DOHH2 (cell line): ENCODE measurements around the gene RNF44.

Source experiments
- H3F3A ChIP-seq: fragments of 200-600 bp; sonication (generic), shearing (Covaris generic); 2 replicates; pipeline ENCODE4 v1.6.0; 2016; ENCODE audit warnings: antibody characterized with exemption, mild to moderate bottlenecking; ENCODE audit not compliant: control insufficient read depth, insufficient read depth
- H3K27ac ChIP-seq: fragments of 200-600 bp; sonication (generic); 2 replicates; pipeline ENCODE4 v1.5.1; 2014; ENCODE audit warnings: low read depth, mild to moderate bottlenecking, low read length, moderate library complexity
- H3K27me3 ChIP-seq: fragments of 200-600 bp; sonication (generic); 2 replicates; pipeline ENCODE4 v1.6.1; 2014; ENCODE audit warnings: mild to moderate bottlenecking, low read length, mixed read lengths; ENCODE audit not compliant: control insufficient read depth
- H3K36me3 ChIP-seq: fragments of 200-600 bp; sonication (generic); 2 replicates; pipeline ENCODE4 v1.6.1; 2014; ENCODE audit warnings: mild to moderate bottlenecking, low read length, moderate library complexity, mixed read lengths; ENCODE audit not compliant: control insufficient read depth
- H3K4me1 ChIP-seq: fragments of 200-600 bp; sonication (generic); 2 replicates; pipeline ENCODE4 v1.6.1; 2014; ENCODE audit warnings: mild to moderate bottlenecking, low read length, mixed read lengths; ENCODE audit not compliant: control insufficient read depth
- H3K4me2 ChIP-seq: fragments of 200-600 bp; sonication (generic); 2 replicates; pipeline ENCODE4 v1.6.0; 2014; ENCODE audit warnings: mild to moderate bottlenecking, low read length, moderate library complexity
- H3K4me3 ChIP-seq: fragments of 200-600 bp; sonication (generic); 2 replicates; pipeline ENCODE4 v1.5.1; 2014; ENCODE audit warnings: mild to moderate bottlenecking, low read length, mixed read lengths
- H3K79me2 ChIP-seq: fragments of 200-600 bp; sonication (generic); 2 replicates; pipeline ENCODE4 v1.6.1; 2014; ENCODE audit warnings: mild to moderate bottlenecking, low read length, mixed read lengths; ENCODE audit not compliant: control insufficient read depth
- H3K9me2 ChIP-seq: fragments of 200-600 bp; sonication (generic); replicated peaks from 2 replicates; pipeline ENCODE4 v1.6.1; 2014; ENCODE audit warnings: mild to moderate bottlenecking, low read length, mixed read lengths; ENCODE audit not compliant: control insufficient read depth
- H3K9me3 ChIP-seq: fragments of 200-600 bp; sonication (generic); 2 replicates; pipeline ENCODE4 v1.6.1; 2014; ENCODE audit warnings: antibody characterized with exemption, low read length, mixed read lengths; ENCODE audit not compliant: control insufficient read depth, insufficient read depth
- H4K20me1 ChIP-seq: fragments of 200-600 bp; sonication (generic); 2 replicates; pipeline ENCODE4 v1.6.0; 2014; ENCODE audit warnings: low read depth, mild to moderate bottlenecking, antibody characterized with exemption, low read length, moderate library complexity; ENCODE audit not compliant: control insufficient read depth, insufficient read depth
- EZH2phosphoT487 ChIP-seq: fragments of 200-600 bp; sonication (generic); IDR thresholded peaks from 2 replicates; pipeline ENCODE4 v1.6.1; 2017; ENCODE audit warnings: borderline replicate concordance, mild to moderate bottlenecking, antibody characterized with exemption, low read length, moderate library complexity, mixed read lengths
- TF ChIP-seq, protein P1 (sequence below): fragments of 200-600 bp; sonication (generic); IDR thresholded peaks from one replicate; pipeline ENCODE4 v1.5.1; 2014; ENCODE audit warnings: antibody characterized with exemption, mild to moderate bottlenecking, low read depth, low read length; ENCODE audit not compliant: poor library complexity, severe bottlenecking

RNF44 gene

DNA sequence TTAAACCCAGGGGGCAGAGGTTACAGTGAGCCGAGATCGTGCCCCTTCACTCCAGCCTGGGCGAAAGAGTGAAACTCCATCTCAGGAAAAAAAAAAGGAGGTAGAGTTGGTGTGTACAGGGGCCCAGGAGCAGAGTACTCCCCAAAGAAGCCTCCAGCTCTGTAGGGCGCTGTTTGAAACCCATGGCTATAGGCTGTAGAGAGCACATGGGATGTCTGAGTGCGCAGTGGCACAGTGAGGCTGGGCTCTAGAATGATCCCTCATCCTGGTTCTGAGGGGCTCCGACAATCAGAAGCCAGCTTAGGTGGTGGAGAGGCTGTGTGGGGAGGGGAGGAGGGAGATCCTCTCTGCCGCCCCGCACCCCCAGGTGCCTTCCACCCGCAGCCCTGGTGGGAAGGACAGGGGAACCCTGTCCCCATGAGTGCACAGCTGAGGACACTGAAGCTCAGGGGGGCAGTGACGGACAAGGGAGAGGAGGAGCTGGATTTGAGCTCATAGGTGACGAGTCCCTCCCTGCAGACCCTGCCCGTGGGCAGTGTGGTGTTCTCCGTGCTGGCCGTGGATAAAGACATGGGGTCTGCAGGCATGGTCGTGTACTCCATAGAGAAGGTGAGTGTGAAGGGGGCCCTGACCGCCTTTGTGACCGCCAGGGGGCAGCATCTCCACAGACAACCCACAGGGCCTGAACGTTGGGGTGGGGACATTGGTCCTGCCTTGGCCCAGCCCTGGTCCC, 36.5 kb upstream of the RNF44 start:
- Histone ChIP-seq H3K36me3 (no peaks in the 10 kb centered on the region), H3K4me2 (peak overlapping the region; percentile 25; the same call in 1 of the 2 replicates), H3K27me3 (no peaks in the 10 kb centered on the region), H3F3A (no peaks in the 10 kb centered on the region), H3K79me2 (no peaks in the 10 kb centered on the region), H3K4me1 (peaks cover 10% of the 10 kb centered on the region), H3K27ac (no peak overlapping the region), H4K20me1 (no peaks in the 10 kb centered on the region), H3K9me3 (no peaks in the 10 kb centered on the region), H3K9me2 (no peaks in the 10 kb centered on the region), H3K4me3 (no peak overlapping the region)
- no peak for TF ChIP-seq EZH2phosphoT487
- TF ChIP-seq, protein P1, sequence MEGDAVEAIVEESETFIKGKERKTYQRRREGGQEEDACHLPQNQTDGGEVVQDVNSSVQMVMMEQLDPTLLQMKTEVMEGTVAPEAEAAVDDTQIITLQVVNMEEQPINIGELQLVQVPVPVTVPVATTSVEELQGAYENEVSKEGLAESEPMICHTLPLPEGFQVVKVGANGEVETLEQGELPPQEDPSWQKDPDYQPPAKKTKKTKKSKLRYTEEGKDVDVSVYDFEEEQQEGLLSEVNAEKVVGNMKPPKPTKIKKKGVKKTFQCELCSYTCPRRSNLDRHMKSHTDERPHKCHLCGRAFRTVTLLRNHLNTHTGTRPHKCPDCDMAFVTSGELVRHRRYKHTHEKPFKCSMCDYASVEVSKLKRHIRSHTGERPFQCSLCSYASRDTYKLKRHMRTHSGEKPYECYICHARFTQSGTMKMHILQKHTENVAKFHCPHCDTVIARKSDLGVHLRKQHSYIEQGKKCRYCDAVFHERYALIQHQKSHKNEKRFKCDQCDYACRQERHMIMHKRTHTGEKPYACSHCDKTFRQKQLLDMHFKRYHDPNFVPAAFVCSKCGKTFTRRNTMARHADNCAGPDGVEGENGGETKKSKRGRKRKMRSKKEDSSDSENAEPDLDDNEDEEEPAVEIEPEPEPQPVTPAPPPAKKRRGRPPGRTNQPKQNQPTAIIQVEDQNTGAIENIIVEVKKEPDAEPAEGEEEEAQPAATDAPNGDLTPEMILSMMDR = peak; percentile 95

DNA sequence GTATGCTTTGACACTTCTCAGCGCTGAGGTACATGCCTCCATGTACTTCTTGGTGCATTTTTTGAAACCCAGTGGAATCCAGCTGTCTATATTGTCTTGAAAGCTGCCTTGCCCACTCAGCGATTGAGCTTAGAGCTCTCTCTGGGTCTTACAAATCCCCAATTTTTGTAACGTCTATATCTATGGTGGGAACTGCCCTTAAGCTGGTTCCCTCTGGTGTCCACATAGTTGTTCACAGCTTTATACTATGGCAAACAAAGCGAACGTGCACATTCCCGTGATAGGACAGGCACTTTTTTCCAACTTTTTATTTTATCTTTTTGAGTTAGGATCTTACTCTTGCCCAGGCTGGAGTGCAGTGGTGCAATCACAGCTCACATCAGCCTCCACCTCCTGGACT, 32.8 kb upstream of the RNF44 start:
- no peaks in the 10 kb centered on the region for H3K9me3 ChIP-seq
- H3K36me3 ChIP-seq = no peaks in the 10 kb centered on the region
- no peaks in the 10 kb centered on the region for H3K79me2 ChIP-seq
- no peak overlapping the region for H3K27ac ChIP-seq
- no peak overlapping the region for H3K4me2 ChIP-seq
- H3K27me3 ChIP-seq = no peaks in the 10 kb centered on the region
- TF ChIP-seq, protein P1 = no peak
- no peak for TF ChIP-seq EZH2phosphoT487
- H4K20me1 ChIP-seq = no peaks in the 10 kb centered on the region
- H3K9me2 ChIP-seq = no peaks in the 10 kb centered on the region
- H3F3A ChIP-seq = no peaks in the 10 kb centered on the region
- H3K4me3 ChIP-seq = no peak overlapping the region
- peaks cover 4% of the 10 kb centered on the region for H3K4me1 ChIP-seq

DNA sequence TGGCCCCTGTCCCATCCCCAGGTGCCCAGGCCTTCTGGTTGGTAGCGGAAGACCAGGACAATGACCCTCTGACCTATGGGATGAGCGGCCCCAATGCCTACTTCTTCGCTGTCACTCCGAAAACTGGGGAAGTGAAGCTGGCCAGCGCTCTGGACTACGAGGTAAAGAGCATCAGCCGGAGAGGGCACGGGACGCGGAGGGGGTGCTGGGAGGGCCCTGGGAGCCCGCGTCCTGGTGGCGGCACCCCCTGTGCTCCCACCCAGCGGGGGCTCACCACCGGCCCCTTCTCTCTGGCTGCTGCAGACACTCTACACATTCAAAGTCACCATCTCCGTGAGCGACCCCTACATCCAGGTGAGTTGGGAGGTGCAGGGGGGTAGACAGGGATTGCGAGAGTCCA, 31.5 kb upstream of the RNF44 start:
- TF ChIP-seq EZH2phosphoT487 = no peak
- TF ChIP-seq, protein P1 = no peak
- Histone ChIP-seq H3K4me2 (no peak overlapping the region), H3K27ac (no peak overlapping the region), H3K4me1 (no peaks in the 10 kb centered on the region), H3F3A (no peaks in the 10 kb centered on the region), H3K4me3 (no peak overlapping the region), H3K36me3 (no peaks in the 10 kb centered on the region), H3K27me3 (no peaks in the 10 kb centered on the region), H4K20me1 (no peaks in the 10 kb centered on the region), H3K9me2 (no peaks in the 10 kb centered on the region), H3K9me3 (no peaks in the 10 kb centered on the region), H3K79me2 (no peaks in the 10 kb centered on the region)
